WTC11 (cell line): ENCODE measurements around the gene ABCG1. TPM values are rescaled to one million over a fixed set of nuclear protein-coding genes. Genes with fewer than 3 reads are reported as not detected.

Experiments
- ATAC-seq: fragments of 200-7000 bp; cut with Tn5 transposase; 2 replicates; pipeline ENCODE4 v1.10.0; 2021; ENCODE audit warnings: mild to moderate bottlenecking, moderate library complexity
- CTCF ChIA-PET: fragments of 300-600 bp; sonication (Branson Sonifier 250); formaldehyde crosslinking; loops from one replicate; lab custom pipeline; 2021; ENCODE audit warnings: antibody characterized with exemption; lab: Charles Lee
- POLR2A ChIA-PET: fragments of 350-600 bp; sonication (Branson Sonifier 250); formaldehyde crosslinking; loops from one replicate; lab custom pipeline; 2021; ENCODE audit warnings: antibody characterized with exemption; lab: Charles Lee
- DNase-seq: peaks from one replicate; pipeline ENCODE4 v3.0.0; 2021; ENCODE audit warnings: low spot score
- H3K27ac Mint-ChIP-seq: 2 replicates; pipeline ENCODE4 v1.8.0; 2021; ENCODE audit warnings: mixed read lengths
- H3K27me3 Mint-ChIP-seq: 2 replicates; pipeline ENCODE4 v1.8.0; 2021; ENCODE audit warnings: low read depth, mild to moderate bottlenecking, moderate library complexity, mixed read lengths
- H3K36me3 Mint-ChIP-seq: 2 replicates; pipeline ENCODE4 v1.8.0; 2021; ENCODE audit warnings: mixed read lengths
- H3K4me1 Mint-ChIP-seq: 2 replicates; pipeline ENCODE4 v1.8.0; 2022; ENCODE audit warnings: mixed read lengths
- H3K4me3 Mint-ChIP-seq: 2 replicates; pipeline ENCODE4 v1.8.0; 2021; ENCODE audit warnings: mild to moderate bottlenecking, moderate library complexity, mixed read lengths
- H3K9me3 Mint-ChIP-seq: 2 replicates; pipeline ENCODE4 v1.8.0; 2021; ENCODE audit warnings: mixed read lengths
- AR ChIP-seq: fragments of 250-450 bp; sonication (Bioruptor Pico); IDR thresholded peaks from 2 replicates; pipeline ENCODE4 v1.9.0; 2021; ENCODE audit warnings: mild to moderate bottlenecking
- CBFB ChIP-seq: sonication (generic); formaldehyde crosslinking; IDR thresholded peaks from 2 replicates; pipeline ENCODE4 v1.8.1; 2022; ENCODE audit warnings: mild to moderate bottlenecking, low read depth, missing genetic modification reagents
- E2F4 ChIP-seq: sonication (generic); formaldehyde crosslinking; IDR thresholded peaks from 2 replicates; pipeline ENCODE4 v1.8.1; 2022; ENCODE audit warnings: low read depth, mild to moderate bottlenecking, moderate library complexity, missing genetic modification reagents, borderline replicate concordance
- ETV6 ChIP-seq: sonication (generic); formaldehyde crosslinking; IDR thresholded peaks from 2 replicates; pipeline ENCODE4 v1.8.1; 2022; ENCODE audit warnings: mild to moderate bottlenecking, missing genetic modification reagents
- NFE2L1 ChIP-seq: sonication (generic); formaldehyde crosslinking; IDR thresholded peaks from 2 replicates; pipeline ENCODE4 v1.8.1; 2023; ENCODE audit warnings: missing genetic modification reagents
- PRDM15 ChIP-seq: sonication (generic); formaldehyde crosslinking; IDR thresholded peaks from 2 replicates; pipeline ENCODE4 v1.8.0; 2022; ENCODE audit warnings: missing genetic modification reagents
- PREB ChIP-seq: sonication (generic); formaldehyde crosslinking; IDR thresholded peaks from 2 replicates; pipeline ENCODE4 v1.8.1; 2022; ENCODE audit warnings: mild to moderate bottlenecking, missing genetic modification reagents, moderate library complexity, borderline replicate concordance
- SMAD4 ChIP-seq: sonication (generic); formaldehyde crosslinking; IDR thresholded peaks from 2 replicates; pipeline ENCODE4 v1.8.0; 2022; ENCODE audit warnings: mild to moderate bottlenecking, missing genetic modification reagents
- SOX15 ChIP-seq: fragments of 250-450 bp; sonication (Bioruptor Pico); IDR thresholded peaks from 2 replicates; pipeline ENCODE4 v1.9.0; 2021; ENCODE audit warnings: mild to moderate bottlenecking
- ZBTB43 ChIP-seq: sonication (generic); formaldehyde crosslinking; IDR thresholded peaks from 2 replicates; pipeline ENCODE4 v1.8.1; 2023; ENCODE audit warnings: mild to moderate bottlenecking, missing genetic modification reagents
- ZMAT4 ChIP-seq: fragments of 250-450 bp; sonication (Bioruptor Pico); IDR thresholded peaks from 2 replicates; pipeline ENCODE4 v1.9.0; 2021; ENCODE audit warnings: mild to moderate bottlenecking
- ZNF232 ChIP-seq: sonication (generic); formaldehyde crosslinking; IDR thresholded peaks from 2 replicates; pipeline ENCODE4 v1.8.0; 2022; ENCODE audit warnings: mild to moderate bottlenecking, missing genetic modification reagents
- ZNF263 ChIP-seq: sonication (generic); formaldehyde crosslinking; IDR thresholded peaks from 2 replicates; pipeline ENCODE4 v1.8.1; 2022; ENCODE audit warnings: low read depth, mild to moderate bottlenecking, moderate library complexity, missing genetic modification reagents
- total RNA-seq: library from RNA; stranded (reverse); gene quantifications from 3 replicates; pipeline ENCODE4 v1.2.3, GENCODE V29; 2021

Gene ABCG1
- total RNA-seq, 1 experiment from 2014 or later = 4.0 TPM

GRCh38 chr21:42199868-42200463 lies 19.0 kb upstream of the ABCG1 start:
- ChIA-PET CTCF (no interaction called here), POLR2A (no interaction called here)
- Mint-ChIP-seq H3K27me3 (no peaks in the 10 kb centered on the region; the same call in 1 of the 2 replicates), H3K4me1 (no peaks in the 10 kb centered on the region), H3K27ac (no peak overlapping the region), H3K9me3 (peaks cover 13% of the 10 kb centered on the region), H3K36me3 (no peaks in the 10 kb centered on the region; the same call in 1 of the 2 replicates), H3K4me3 (no peak overlapping the region)
- ATAC-seq = no peak
- DNase-seq = no peak
- TF ChIP-seq ZMAT4 (CRISPR knock-in tag) = no peak
- no peak for TF ChIP-seq ZNF263 (CRISPR knock-in tag)
- no peak for TF ChIP-seq AR (CRISPR knock-in tag)
- TF ChIP-seq PREB = no peak
- TF ChIP-seq ETV6 = no peak
- no peak for TF ChIP-seq E2F4 (CRISPR knock-in tag)
- TF ChIP-seq PRDM15 = no peak
- TF ChIP-seq SOX15 (CRISPR knock-in tag) = no peak
- TF ChIP-seq CBFB (CRISPR knock-in tag) = no peak
- TF ChIP-seq NFE2L1 (CRISPR knock-in tag) = no peak
- no peak for TF ChIP-seq ZNF232
- no peak for TF ChIP-seq SMAD4 (CRISPR knock-in tag)
- TF ChIP-seq ZBTB43 (CRISPR knock-in tag) = no peak
